ENCODE data around the gene ANGPTL2. TPM values are rescaled to one million over a fixed set of nuclear protein-coding genes. Genes with fewer than 3 reads are reported as not detected.

Gene ANGPTL2
- total RNA-seq, 4 donors from 2014 or later, result 5.9 to 12.6 (median 8.7) TPM

- H3K27me3 ChIP-seq, result no peaks in the 10 kb centered on the region
- 72 to 81% methylated on average over 9 to 10 of the region's 10 CpGs for WGBS, 2 donors
- peaks cover 13 to 16% of the 10 kb centered on the region in 2 donors for H3K4me1 ChIP-seq
- no peak overlapping the region for H3K27ac ChIP-seq
- TF ChIP-seq POLR2A (IDR thresholded peaks at IDR 0.05), result no peak
- TF ChIP-seq CTCF (IDR thresholded peaks at IDR 0.05), result no peak
- H3K9me3 ChIP-seq, result no peaks in the 10 kb centered on the region
- intact Hi-C loops (cut with DNase I), result no loop called here
- H3K4me3 ChIP-seq (replicated peaks in 1 of 3), result no peak overlapping the region
- no peaks in the 10 kb centered on the region for H3K36me3 ChIP-seq
- DNase-seq, result no peak
These were observed 9.1 kb downstream of the ANGPTL2 start for GRCh38 chr9:127113191-127113972.

GRCh38 chr9:127112735-127113161 lies 9.7 kb downstream of the ANGPTL2 start:
- peak; percentile 65 to 78 for DNase-seq
- Histone ChIP-seq H3K4me3 (replicated peaks in 1 of 3) (no peak overlapping the region), H3K4me1 (peaks cover 13 to 15% of the 10 kb centered on the region in 2 donors), H3K27ac (no peak overlapping the region), H3K27me3 (no peaks in the 10 kb centered on the region), H3K9me3 (no peaks in the 10 kb centered on the region), H3K36me3 (no peaks in the 10 kb centered on the region)
- TF ChIP-seq CTCF (IDR thresholded peaks at IDR 0.05) (no peak), POLR2A (IDR thresholded peaks at IDR 0.05) (no peak)
- 70 to 75% methylated on average over 3 of the region's 3 CpGs for WGBS, 2 donors
- intact Hi-C loops (cut with DNase I), result no loop called here

- Histone ChIP-seq H3K4me1 (peaks cover 13 to 15% of the 10 kb centered on the region in 2 donors), H3K9me3 (no peaks in the 10 kb centered on the region), H3K4me3 (replicated peaks in 1 of 3) (no peak overlapping the region), H3K27me3 (no peaks in the 10 kb centered on the region), H3K36me3 (peaks cover 0 to 4% of the 10 kb centered on the region in 2 donors), H3K27ac (no peak overlapping the region)
- no peak for DNase-seq
- TF ChIP-seq CTCF (IDR thresholded peaks at IDR 0.05), result no peak
- 61 to 63% methylated on average over 6 to 7 of the region's 7 CpGs for WGBS, 2 donors
- intact Hi-C loops (cut with DNase I), result no loop called here
These were observed 10.4 kb downstream of the ANGPTL2 start for GRCh38 chr9:127112056-127112455.

GRCh38 chr9:127109212-127109711 lies 13.2 kb downstream of the ANGPTL2 start:
- no peak overlapping the region for H3K4me3 ChIP-seq (replicated peaks in 1 of 3)
- TF ChIP-seq POLR2A (IDR thresholded peaks at IDR 0.05) (no peak), CTCF (IDR thresholded peaks at IDR 0.05) (no peak)
- peaks cover 0 to 4% of the 10 kb centered on the region in 2 donors for H3K36me3 ChIP-seq
- peaks cover 13 to 15% of the 10 kb centered on the region in 2 donors for H3K4me1 ChIP-seq
- no peaks in the 10 kb centered on the region for H3K9me3 ChIP-seq
- no peaks in the 10 kb centered on the region for H3K27me3 ChIP-seq
- no peak for DNase-seq
- intact Hi-C loops (cut with DNase I), result no loop called here
- H3K27ac ChIP-seq, result no peak overlapping the region
- WGBS, 2 donors, result 82 to 88% methylated on average over 5 of the region's 5 CpGs
